Activated CD8-positive, alpha-beta memory T cell treated with anti-CD3 and anti-CD28 coated beads, Interleukin-2, amount 50 U/mL, for 1 hour (primary cell): ENCODE data around the gene CARNS1.
"Not testable (repeated sequence)": the region's sequence is repeated elsewhere in the genome, so short reads cannot be mapped to it uniquely, and the experiment has no call there.

Experiments used
- DNase-seq: peaks from one replicate; pipeline ENCODE4 v3.0.0-alpha.2; 2020; ENCODE audit errors: extremely low read depth

The CARNS1 gene

DNA sequence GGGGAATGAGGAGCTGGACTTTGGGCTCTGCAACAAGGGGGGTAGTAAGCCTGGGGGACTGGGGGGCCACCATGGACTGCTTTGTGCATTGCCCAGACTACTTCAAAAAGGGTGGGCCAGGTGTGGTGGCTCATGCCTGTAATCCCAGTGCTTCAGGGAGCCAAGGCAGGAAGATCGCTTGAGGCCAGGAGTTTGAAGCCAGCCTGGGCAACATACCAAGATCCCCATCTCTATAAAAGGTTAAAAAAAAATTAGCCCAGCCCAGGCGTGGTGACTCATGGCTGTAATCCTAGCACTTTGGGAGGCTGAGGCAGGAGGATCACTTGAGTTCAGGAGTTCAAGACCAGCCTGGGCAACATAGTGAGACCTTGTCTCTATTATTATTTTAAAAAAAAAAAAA lies 50.1 kb downstream of the CARNS1 start:
- DNase-seq = not testable (repeated sequence)

DNA sequence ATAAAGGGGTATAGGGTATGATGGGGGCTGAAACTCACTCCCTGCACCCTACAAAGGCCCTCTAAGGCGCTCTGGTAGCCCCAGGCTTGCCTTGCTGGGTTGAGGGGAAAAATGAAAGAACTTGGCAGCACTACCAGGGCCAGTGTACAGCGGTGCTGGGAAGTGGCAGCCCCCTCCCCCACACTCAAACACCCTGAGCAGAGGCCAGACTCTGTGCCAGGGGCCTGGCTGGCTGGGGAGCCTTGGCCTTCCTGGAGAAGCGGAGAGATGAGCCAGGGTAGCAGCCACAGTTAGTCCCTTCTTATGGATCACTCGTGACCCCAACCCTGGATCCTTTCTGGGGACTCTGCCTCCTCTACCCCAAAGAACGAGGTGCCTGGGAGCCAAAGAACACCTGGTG lies 50.9 kb downstream of the CARNS1 start:
- DNase-seq = no peak

DNA sequence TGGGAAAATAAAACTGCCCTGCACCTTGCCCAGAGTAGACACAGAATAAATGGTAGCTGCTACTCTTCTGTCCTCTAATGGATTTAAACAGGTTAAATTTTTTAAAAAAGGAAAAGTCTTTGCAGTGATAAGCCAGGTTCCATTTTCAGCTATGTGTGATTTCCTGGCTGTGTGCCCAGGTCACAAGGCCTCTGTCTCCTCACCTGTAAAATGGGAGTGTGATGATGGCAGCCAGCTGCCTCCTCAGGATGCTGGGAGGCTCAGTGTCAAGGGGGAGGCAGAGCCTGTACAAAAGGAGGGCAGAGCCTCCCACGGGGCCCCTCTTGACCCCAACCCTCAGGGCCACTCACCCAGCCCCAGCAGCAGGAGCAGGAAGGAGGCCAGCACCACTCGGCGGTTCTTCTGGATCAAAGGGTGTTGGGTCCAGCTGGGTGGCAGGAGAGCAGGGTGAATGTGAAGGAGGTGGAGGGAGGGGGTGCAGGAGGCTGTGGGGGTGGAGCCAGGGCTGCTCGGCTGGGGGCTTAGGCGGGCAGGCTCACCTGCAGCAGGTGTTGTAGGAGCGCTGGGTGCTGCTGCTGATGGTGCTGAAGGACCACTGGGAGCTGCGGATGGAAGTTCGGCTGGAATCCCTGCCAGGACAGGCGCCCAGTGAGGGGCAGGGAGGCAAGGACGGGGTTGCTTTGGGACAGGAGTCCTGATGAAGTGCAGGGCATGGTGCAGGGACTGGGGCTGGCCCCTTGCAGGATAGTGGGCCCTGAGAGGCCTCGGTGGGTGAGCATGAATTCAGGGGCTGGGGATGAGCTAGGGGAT lies 51.7 kb downstream of the CARNS1 start:
- DNase-seq = no peak

DNA sequence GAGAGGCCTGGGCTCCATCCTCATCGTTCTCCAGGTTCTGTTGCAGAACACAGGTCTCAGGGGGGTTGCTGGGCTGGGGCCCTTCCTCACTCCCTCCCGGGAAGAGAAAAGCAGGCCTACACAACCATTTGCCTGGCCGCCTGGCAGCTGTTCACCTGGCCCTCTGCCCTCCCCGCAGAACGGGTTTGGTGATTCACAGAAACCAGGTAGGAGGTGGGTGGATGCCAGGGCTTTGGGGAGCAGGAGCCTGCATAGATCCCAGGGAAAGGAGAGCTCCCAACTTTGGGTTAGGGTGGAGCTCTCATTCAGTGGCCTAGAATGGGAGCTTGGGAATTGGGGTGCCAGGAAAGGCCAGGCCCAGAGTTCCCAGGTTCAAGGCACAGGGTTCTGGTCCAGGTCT lies 52.6 kb downstream of the CARNS1 start:
- no peak for DNase-seq

DNA sequence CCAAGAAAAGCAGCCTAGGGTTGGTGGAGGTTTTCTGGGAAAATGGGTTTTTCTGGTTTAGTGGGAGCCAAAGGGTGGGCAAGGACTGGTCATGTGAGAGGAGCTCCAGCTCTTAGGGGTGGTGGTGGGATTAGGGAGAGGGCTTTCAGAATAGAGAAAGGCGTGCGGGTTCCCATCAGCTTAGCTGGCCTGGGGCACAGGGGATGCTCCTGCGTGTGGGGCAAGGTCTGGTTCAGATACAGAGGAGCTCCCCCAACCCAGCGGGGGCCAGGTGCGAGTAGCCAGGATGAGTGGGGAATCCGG lies 52.9 kb downstream of the CARNS1 start:
- no peak for DNase-seq

DNA sequence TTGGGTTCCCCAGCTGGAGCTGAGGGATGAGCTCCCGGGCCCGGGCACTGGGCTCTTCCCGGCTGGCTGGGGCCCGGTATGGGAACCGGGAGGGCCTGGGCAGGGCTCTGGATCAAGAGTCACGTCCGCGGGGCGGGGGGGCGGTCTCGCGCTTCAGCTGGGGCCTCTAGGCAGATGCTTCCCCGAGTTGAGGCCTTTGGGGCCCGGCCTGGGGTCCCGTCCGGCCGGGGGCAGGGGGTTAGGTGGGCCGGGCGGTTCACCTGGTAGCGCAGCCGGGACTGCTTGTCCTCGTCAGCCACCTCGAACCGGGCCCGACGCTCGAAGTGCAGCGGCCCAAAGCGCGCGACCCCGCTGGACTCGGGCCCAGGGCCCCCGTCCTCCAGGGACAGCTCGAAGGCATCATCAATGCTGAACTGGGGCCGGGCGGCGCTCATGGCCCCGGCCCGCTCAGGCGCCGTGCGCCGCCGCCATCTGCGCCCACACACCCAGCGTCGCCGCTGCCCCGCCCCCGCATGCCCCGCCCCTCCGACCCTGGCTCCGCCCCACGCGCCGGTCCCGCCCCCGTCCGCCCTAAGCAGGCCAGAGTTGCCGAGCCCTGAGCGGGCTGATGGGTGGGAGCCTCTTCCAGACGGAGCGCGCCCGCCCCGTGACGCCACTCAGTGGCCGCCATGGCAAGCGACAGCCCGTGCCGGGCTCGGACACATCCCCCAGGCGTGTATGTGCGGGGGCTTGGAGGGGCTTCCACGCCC lies 53.5 kb downstream of the CARNS1 start, which contains the start of gene TMEM134:
Gene TMEM134, minus strand, starts transcription at position 493 of the 749 bp plus-strand sequence. Its CDS starts 59 bp downstream, at position 434.
- DNase-seq = peak; percentile 80

DNA sequence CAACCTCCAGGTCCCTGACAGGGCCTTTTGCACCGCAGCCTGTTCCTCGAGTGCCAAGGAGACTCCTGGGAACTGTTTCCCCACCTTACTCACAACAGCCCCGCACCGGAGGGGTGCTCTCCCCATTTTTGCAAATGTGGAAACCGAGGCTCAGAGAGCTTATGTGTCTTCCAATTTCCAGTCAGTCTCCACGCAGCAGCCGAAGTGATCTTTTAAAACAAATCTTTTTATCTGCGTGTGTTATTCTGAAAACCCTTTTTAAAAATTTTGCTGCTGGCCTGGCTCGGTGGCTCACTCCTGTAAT lies 54.0 kb downstream of the CARNS1 start:
- DNase-seq = no peak

DNA sequence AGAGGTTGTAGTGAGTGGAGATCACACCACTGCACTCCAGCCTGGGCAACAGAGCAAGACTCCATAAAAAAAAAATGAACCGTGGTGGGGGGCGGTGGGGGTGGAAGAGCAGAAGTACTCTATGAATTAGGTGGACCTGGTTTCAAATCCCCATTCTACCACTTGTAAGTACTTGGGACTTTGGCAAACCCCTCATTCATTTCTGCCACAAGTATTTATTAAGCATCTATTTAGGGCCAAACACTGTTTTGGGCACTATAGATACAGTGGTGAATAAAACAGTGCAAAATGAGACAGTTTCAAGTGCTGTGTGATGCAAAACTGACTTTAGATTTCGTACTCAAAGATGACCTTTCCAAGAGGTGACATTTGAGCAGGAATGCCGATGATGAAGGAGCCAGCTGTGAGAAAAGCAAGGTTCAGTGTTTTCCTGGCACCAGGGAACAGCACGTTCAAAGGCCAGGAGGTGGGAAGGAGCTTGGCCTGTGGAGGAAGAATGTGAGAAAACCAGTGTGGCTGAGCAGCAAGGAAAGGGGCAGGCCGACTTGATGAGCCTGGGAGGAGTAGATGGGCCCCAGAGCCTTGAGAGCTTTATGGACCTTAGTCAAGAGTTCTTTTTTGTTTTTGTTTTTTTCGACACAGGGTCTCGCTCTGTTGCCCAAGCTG lies 55.0 kb downstream of the CARNS1 start:
- no peak for DNase-seq

DNA sequence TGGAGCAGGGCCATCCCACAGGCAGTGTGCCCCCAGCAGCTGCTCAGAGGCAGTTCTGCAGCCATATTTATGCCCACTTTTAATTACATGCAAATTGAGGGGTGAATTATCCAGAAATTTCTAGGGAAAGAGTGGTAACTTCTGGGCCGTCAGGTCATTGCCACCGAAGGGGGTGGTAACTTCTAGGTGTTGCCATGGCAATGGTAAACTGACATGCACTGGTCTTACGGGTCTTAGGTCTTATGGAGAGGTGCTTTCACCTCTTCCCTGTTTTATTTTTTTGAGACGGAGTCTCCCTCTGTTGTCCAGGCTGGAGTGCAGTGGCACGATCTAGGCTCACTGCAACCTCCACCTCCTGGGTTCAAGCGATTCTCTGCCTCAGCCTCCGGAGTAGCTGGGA lies 57.4 kb downstream of the CARNS1 start:
- DNase-seq = no peak
